ENCODE measurements around the gene DDX39B. TPM values are rescaled to one million over a fixed set of nuclear protein-coding genes. Genes with fewer than 3 reads are reported as not detected.

Gene DDX39B
- total and polyA plus RNA-seq, 2 of the 8 experiments (the other 6 are each of a cell fraction or from before 2014, with no cell fraction given), result 780 to 1,164 TPM

- H4K8ac ChIP-seq (ENCODE audit: extremely low read depth, insufficient read depth, low read length), result peak overlapping the region; percentile 100; the same call in 1 of the 2 replicates
- peak overlapping the region; percentile 55 for H2BK15ac ChIP-seq (ENCODE audit: low read length)
- H2BK120ac ChIP-seq (replicated peaks; ENCODE audit: low read depth, low read length), result no peak overlapping the region
- H2BK12ac ChIP-seq (ENCODE audit: low read depth, low read length), result peak overlapping the region; percentile 96; the same call in 1 of the 2 replicates
- WGBS, 2 experiments (ENCODE audit: extremely low coverage in 1 of 2, insufficient coverage in 1 of 2, insufficient read length in 1 of 2, insufficient replicate concordance in 2 of 2, low coverage in 1 of 2, low lambda C conversion rate in 2 of 2, missing lambda C conversion rate in 1 of 2), result 2% methylated on average over 19 of the region's 21 CpGs; no CpG with 5 or more reads in 1 of the 2 experiments
- H4K5ac ChIP-seq (ENCODE audit: insufficient read length, low read depth, low read length), result peak overlapping the region; percentile 92
- peak overlapping the region; percentile 7 for H4K91ac ChIP-seq (replicated peaks; ENCODE audit: insufficient read length, low read length)
- H3K4me1 ChIP-seq (replicated peaks in 1 of 4; ENCODE audit: control insufficient read depth in 3 of 4, insufficient read depth in 4 of 4, low read length in 3 of 4), result peaks cover 4 to 18% (median 10%) of the 10 kb centered on the region in 4 experiments; a peak in 5 of 7 replicates
- ChIA-PET CTCF (ENCODE audit: partially characterized antibody) (interaction anchor here (0.7 to 24.7 kb wide), 7 partner anchors 10 to 76 kb away, joined by 3 to 613 read pairs (median 4); partner anchors contain the start of gene NCR3), POLR2A (ENCODE audit: partially characterized antibody) (interaction anchor here (0.6 to 18.4 kb wide), 56 partner anchors 7 to 970 kb away, joined by 3 to 428 read pairs (median 6); partner anchors contain the start of genes ABCF1, AIF1, APOM and BAG6)
- FAIRE-seq (no peak), DNase-seq (ENCODE audit: low read depth in 1 of 2, low spot score in 2 of 2) (no peak)
- no peak overlapping the region for H3K23ac ChIP-seq (ENCODE audit: insufficient read length)
- H3K79me1 ChIP-seq (ENCODE audit: low read depth, low read length), result no peaks in the 10 kb centered on the region; the same call in 1 of the 2 replicates
- peak overlapping the region; percentile 75 to 99 (median 97) for H3K4me3 ChIP-seq (ENCODE audit: extremely low read depth in 1 of 4, insufficient read depth in 2 of 4, low read depth in 3 of 4, low read length in 4 of 4)
- no peaks in the 10 kb centered on the region for H3K27me3 ChIP-seq (replicated peaks in 1 of 4; ENCODE audit: control insufficient read depth in 3 of 4, extremely low read depth in 1 of 4, insufficient read depth in 3 of 4, low read length in 3 of 4)
- TF ChIP-seq SIX5 (IDR thresholded peaks at IDR 0.05; ENCODE audit: low read depth, low read length), result no peak
- peak; percentile 35; the same call in 1 of the 2 replicates for TF ChIP-seq KDM5A (IDR thresholded peaks at IDR 0.05; ENCODE audit: low read length)
- no peak for TF ChIP-seq EP300 (IDR thresholded peaks at IDR 0.05; ENCODE audit: borderline replicate concordance in 1 of 2, low read depth in 2 of 2, low read length in 2 of 2)
- peak; percentile 26 for TF ChIP-seq SAP30 (IDR thresholded peaks at IDR 0.05; ENCODE audit: insufficient read depth, insufficient replicate concordance, low read length)
- peak; percentile 36; the same call in 1 of the 2 replicates for TF ChIP-seq CHD1 (IDR thresholded peaks at IDR 0.05; ENCODE audit: low read depth, low read length)
- peak; percentile 51; the same call in 1 of the 2 replicates for TF ChIP-seq YY1 (IDR thresholded peaks at IDR 0.05; ENCODE audit: low read depth, low read length)
- TF ChIP-seq SIN3A (conservative IDR thresholded peaks at IDR 0.05 in 1 of 2, IDR thresholded peaks at IDR 0.05 in 1 of 2; ENCODE audit: low read depth in 1 of 2, low read length in 2 of 2), result no peak
- no peak for TF ChIP-seq TAF1 (IDR thresholded peaks at IDR 0.05; ENCODE audit: low read depth, low read length)
- no peaks in the 10 kb centered on the region for H3K9me3 ChIP-seq (ENCODE audit: insufficient read depth in 2 of 2, low read depth in 1 of 2, low read length in 1 of 2)
- peaks cover 28 to 44% (median 40%) of the 10 kb centered on the region in 4 experiments for H3K36me3 ChIP-seq (ENCODE audit: control insufficient read depth in 2 of 4, insufficient read depth in 4 of 4, low read length in 3 of 4)
- peak overlapping the region; percentile 97 to 100 (median 98) for H3K9ac ChIP-seq (replicated peaks in 1 of 4; ENCODE audit: extremely low read depth in 1 of 4, low read depth in 3 of 4, low read length in 3 of 4)
- peak overlapping the region; percentile 99 for H2AK5ac ChIP-seq (ENCODE audit: low read depth, low read length)
- peaks cover 34 to 59% of the 10 kb centered on the region in 2 experiments for H3K79me2 ChIP-seq (ENCODE audit: control insufficient read depth in 1 of 2, insufficient read depth in 2 of 2, low read length in 2 of 2)
- peaks cover 26% of the 10 kb centered on the region in 2 experiments for H4K20me1 ChIP-seq (replicated peaks in 1 of 2; ENCODE audit: control insufficient read depth in 1 of 2, insufficient read depth in 2 of 2, low read length in 2 of 2)
- H3K4me2 ChIP-seq (ENCODE audit: insufficient read depth in 1 of 2, low read depth in 2 of 2, low read length in 2 of 2), result peak overlapping the region; percentile 71 to 86
- no peak overlapping the region for H2BK20ac ChIP-seq (ENCODE audit: low read length)
- H3K23me2 ChIP-seq (ENCODE audit: low read depth, low read length), result peaks cover 5% of the 10 kb centered on the region
- peak overlapping the region; percentile 100 for H2BK5ac ChIP-seq (ENCODE audit: low read depth, low read length)
- no peak overlapping the region for H2AFZ ChIP-seq (ENCODE audit: low read length)
- no peak overlapping the region for H3K56ac ChIP-seq (replicated peaks; ENCODE audit: insufficient read length, low read depth, low read length)
- H3K27ac ChIP-seq (ENCODE audit: low read depth, low read length), result peak overlapping the region; percentile 99
- H3K4ac ChIP-seq (replicated peaks; ENCODE audit: insufficient read length, low read depth, low read length), result peak overlapping the region; percentile 15
- no peak overlapping the region for H3K14ac ChIP-seq (ENCODE audit: insufficient read length)
- peak overlapping the region; percentile 98 for H3K18ac ChIP-seq (ENCODE audit: extremely low read depth, low read length)
These were observed 645 bp downstream of the DDX39B start for GRCh38 chr6:31541059-31541657.

Data from H1 (cell line).